GM18498 (cell line): ENCODE measurements around the gene RNASE8.

Source experiments
- ATAC-seq: cut with Tn5 transposase; IDR thresholded peaks from one replicate; pipeline ENCODE4 v1.9.1; 2021; ENCODE audit warnings: mild to moderate bottlenecking, moderate library complexity; ENCODE audit not compliant: unreplicated experiment

Gene RNASE8

GRCh38 chr14:21050597-21050996 is 7.0 kb upstream of the RNASE8 start:
- no peak for ATAC-seq

DNA sequence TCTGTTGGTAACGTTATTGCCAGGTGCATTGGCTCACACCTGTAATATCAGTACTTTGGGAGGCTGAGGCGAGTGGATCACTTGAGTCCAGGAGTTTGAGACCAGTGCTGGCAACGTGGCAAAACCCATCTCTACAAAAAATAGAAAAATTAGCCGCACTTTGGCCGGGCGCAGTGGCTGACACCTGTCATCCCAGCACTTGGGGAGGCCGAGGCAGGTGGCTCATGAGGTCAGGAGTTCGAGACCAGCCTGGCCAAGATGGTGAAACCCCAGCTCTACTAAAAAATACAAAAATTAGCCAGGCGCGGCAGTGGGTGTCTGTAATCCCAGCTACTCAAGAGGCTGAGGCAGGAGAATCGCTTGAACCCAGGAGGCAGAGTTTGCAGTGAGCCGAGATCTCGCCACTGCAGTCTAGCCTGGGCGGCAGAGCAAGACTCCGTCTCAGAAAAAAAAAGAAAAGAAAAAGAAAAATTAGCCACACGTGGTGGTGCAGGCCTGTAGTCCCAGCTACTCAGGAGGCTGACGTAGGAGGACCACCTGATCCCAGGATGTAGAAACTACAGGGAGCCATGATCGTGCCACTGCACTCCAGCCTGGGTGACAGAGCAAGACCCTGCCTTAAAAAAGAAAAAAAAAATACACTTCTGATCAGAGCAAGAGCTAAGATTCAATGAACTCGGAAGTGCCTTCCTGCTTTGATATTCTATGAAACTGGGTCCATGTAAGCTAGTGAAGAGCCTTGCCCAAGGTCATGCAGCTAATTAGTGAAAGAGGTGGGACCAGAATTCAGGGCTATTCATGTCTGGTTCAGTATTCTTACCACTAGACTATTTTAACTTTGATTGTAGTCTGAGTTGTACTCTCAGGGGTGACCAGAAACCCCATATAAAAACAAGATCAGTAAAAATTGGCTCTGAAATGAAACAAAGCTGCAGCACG is 4.2 kb upstream of the RNASE8 start:
- no peak for ATAC-seq

DNA sequence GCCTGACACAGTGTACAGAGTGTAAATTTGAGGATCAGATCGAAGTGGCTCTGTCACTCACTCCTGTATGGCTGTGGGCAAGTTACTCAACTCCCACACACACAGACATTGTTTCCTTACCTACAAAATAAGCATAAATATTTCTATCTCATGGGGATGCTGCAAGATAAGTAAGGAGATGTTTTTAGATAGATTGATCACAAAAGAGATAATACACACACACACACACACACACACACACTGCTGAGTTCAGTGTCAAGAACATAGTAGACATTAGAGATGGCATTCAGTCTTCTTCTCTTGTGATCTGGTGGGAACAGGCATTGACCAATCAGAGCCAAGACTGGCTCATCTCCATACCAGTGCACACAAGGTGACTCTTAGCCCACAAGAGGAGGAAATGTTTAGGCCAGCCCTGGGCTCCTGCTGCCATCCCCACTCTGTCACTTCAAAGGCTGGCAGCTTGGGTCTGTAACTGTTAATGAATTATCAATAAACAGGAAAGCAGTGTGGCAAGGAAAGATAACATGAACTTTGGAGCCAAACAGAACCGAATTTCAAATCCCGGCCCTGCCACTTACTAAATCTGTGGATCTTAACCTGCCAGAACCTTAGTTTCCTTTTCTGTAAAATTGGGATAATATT is 3.4 kb upstream of the RNASE8 start:
- no peak for ATAC-seq

- no peak for ATAC-seq
Measured at GRCh38 chr14:21054768-21055145, 2.9 kb upstream of the RNASE8 start.

DNA sequence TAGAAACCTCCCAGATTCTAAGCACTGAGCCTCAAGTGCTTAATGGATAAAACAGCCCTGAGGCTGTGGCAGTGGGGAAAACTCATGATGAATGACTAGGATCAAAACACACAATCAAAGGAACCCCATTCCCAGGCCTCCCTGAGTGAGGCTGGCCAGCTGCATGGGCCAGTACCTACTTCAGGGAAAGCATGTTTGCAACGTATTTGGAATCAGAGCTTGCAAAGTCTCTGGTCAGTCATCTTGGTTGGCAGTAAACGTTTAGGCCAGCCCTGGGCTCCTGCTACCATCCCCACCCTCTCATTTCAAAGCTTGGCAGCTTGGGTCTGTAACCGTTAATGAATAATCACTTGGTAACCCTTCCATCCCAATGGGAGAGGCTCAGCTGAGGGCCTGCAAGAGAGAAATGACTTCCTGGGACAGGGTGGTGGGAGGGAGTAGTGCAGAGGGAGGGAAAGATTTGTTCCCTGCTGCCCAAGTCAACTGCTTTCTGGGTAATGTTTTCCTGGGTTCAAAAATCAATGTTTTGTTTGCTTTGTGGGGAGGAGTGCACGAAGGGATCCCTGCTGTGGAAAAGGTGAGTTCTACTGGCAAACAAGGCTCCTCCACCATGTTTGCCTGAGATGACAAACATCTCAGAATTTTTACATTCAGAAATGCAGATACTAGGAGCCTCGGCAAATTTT is 2.0 kb upstream of the RNASE8 start:
- ATAC-seq: no peak

DNA sequence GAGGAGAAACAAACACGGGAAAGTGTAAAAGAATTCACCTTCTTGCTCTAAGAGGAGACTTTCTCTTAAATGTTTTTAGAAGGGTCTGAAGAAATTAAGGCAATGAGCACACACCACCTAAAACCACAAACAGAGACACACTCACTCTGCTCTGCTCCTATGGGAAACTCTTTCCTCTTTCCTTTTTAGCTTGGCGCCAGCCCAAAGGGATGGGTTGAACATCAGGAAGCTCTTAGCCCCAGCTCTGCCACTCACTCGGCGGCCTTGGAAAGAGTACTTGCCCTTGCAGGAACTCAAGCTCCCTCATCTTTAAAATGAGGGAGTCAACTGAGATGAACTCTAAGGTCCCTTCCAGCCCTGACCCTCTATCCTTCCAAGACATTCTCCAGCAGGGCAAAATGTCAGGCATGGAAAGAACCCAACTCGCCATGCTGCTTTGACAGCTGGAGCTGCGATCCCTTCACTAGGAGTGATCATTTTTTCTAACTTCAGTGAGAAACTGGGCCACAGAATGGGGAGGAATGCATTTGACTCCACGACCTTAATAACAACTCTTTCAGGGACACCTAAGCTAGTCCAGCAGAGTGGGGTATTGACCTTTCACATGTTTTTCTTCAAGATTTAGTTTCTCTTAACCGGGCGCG is 980 bp upstream of the RNASE8 start:
- no peak for ATAC-seq

- ATAC-seq: no peak
Measured at GRCh38 chr14:21058903-21059302, 1.3 kb downstream of the RNASE8 start.

DNA sequence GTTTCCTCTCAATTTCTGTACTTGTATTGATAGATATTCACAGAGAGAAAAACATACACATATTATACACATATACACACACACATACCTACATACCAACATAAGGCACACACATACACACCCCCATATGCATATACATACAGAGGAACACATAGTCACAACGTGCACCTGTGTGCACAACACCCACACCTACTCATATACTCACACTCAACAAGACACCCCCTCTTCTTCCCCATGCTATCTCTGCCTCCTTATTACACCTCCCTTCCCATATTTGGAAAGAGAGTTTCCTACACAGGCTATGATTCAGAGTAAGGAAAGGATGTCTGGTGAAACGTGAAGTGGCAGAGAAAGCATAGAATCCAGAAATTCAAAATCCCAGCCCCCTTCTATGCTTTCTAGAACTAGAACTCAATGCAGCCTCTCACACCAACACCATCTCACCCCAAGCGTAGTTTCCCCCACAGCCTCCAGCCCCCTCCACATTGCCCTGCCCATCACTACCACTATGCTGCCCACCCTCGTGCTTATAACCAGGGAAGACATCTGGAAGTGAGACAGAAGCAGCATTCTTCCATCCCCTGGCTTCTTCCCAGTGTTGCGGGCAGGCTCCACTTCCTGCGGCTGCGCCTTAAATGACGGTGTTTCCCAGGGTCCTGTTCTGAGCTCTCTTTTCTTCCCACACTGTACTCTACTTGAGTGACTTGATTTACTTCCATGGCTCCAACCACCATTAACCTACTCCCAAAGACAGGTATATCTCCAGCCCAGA is 2.4 kb downstream of the RNASE8 start:
- ATAC-seq: no peak

DNA sequence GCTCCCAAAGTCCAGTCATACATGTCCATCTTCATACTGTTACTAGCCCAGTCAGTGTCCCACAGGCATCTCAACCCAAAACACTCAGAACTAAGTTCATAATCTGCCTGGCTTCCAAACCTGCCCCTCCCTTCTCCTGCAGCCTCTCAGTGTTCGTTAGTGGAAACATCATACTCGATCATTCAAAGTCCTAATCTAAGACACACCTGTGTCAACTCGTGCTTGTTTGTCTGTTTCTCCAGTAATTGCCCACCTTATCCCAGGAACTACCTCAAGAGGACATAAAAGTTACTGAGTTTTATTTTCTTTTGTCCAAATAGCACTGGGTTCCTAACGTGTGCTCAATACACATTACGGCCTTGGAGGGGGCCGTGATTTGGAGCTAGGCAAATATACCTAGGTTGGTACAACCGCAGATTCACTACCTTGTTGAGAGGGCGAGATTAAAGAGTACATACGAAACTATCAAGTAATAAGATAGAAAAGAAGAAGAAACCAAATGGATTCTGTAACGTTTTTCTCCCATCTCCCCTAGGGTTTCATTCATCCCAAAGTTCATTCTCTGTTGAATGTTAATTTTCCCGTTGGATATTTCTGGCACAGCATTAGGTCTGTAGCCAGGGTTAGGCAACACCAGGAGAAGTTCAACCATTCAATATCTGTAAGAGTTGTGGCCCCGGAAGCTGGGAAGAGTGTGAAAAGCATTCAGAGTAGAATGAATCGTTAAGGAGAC is 3.2 kb downstream of the RNASE8 start:
- ATAC-seq: no peak

DNA sequence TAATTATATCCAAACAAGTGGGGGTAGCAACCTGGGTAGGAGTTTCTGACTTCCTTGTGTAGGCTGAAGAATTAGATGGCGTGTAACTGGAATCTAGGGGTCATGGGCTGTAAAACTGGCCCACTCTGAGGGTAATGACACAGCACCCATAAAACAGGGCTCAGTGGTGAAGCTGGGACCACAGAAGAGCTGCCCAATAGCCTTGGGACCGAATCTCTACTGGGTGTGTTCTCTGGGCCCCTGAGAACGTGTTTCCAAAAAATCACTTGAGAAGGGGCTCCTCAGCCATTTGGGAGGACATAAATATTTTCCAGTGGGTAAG is 3.7 kb downstream of the RNASE8 start:
- ATAC-seq: no peak

- no peak for ATAC-seq
Measured at GRCh38 chr14:21063479-21063878, 5.9 kb downstream of the RNASE8 start.

DNA sequence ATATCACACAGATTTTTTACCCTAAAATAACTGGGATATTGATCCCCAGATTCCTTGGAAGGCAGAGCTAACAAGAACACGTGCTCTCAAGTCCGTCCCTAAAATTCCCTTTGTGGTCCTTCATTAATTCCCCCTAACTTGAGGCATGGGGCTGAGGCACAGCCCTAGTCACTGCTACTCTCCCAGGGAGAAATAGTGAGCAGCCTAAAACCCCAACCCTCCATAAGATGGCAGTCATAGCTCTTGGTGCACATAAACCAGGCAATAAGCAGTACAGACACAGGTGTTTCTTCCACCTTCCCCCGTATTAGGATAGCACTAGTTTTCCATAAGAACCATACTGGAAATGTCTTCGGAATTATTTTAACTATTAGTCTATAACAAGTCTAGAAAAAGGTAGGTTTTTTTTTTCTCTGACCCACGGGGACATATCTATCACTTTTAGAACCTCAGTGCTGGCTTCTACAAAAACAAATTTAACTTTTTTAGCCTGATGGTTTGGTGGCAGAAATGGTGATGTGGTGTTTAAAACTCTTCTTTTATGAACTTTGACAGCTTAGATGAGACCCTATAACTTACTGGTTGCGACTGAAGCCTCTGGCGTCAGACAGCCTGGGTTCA is 9.4 kb downstream of the RNASE8 start:
- ATAC-seq: no peak

GRCh38 chr14:21068521-21069387 is 11.1 kb downstream of the RNASE8 start:
- ATAC-seq: no peak

DNA sequence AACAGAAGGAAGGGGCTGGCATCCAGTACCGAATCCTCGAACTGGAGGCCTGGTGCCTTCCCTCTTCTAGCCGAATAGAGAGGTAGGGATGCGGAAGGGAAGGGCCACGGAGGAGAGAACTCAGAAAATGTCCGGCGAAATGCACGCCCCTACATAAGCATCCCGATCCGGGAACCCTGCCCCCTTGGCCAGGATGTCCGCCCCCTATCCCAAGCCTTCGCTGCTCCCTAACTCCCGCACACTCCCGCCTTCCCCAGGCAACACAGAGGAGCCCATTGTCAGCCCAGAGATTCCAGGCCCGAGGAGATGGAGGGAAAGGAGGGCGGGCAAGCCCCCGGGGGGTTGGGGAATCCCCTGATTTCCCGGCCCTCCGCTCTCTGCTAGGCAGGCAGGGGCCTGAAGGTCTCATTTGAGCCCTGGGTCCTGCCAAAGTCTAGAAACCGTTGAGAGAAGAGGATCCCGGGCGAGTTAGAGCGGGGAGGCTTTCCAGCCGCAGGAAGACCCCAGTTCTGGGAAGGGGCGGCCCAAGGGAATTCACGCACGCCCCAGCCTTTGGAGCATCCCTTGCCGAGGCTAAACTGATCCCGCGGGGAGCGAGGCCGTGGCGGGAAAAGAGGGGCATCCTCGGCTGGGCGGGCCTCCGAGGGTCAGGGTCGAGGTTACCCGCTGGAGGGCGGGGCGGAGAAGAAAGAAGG is 11.9 kb downstream of the RNASE8 start:
- ATAC-seq: no peak

DNA sequence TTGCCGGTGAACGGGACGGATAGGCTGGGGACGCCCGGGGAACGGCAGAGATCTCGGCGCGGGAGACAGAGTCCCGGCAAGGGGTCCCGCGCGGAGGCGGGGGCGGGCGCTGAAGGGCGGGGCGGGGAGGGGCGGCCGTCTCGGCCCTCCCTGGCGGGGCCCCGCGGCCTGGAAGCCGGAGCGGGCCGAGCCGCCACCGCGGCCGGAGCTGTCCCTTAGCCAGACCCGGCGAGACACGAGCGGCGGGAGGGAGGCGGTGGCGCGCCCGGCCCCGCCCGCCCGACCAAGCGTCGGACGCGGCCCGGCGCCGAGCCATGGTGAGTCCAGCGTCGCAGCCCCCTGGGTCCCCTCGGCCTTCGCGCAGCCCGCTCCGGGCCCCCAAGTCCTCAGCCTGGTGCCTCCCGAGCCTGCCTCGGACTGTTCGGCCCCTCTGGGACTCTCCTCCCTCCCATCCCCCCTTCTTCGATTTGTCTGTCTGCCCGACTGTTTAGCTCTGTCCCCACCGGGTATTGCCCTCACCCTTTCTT is 12.5 kb downstream of the RNASE8 start, which contains the start of gene ARHGEF40:
ARHGEF40 (plus strand) TSS at position 222 of the 527 bp plus-strand sequence; CDS start at position 315, 93 bp downstream.
- ATAC-seq: no peak

GRCh38 chr14:21070610-21071224 is 13.1 kb downstream of the RNASE8 start:
- peak; percentile 18 for ATAC-seq
